ENCODE results near the gene GGT6.
A peak's percentile ranks its signal among the peaks of the same experiment; 100 is the strongest.

The GGT6 gene

GRCh38 chr17:4557626-4558346 is 2.6 kb downstream of the GGT6 start:
- no peak overlapping the region for H3K4me3 ChIP-seq
- no peak for TF ChIP-seq CTCF (IDR thresholded peaks at IDR 0.05)
- H3K27ac ChIP-seq = no peak overlapping the region
- DNase-seq (ENCODE audit: low spot score) = no peak

GRCh38 chr17:4556996-4557395 is 3.4 kb downstream of the GGT6 start:
- no peak for TF ChIP-seq CTCF (IDR thresholded peaks at IDR 0.05)
- Histone ChIP-seq H3K4me3 (no peak overlapping the region), H3K27ac (no peak overlapping the region)
- no peak for DNase-seq (ENCODE audit: low spot score)

GRCh38 chr17:4555873-4556759 is 4.3 kb downstream of the GGT6 start:
- peak overlapping the region; percentile 86 for H3K4me3 ChIP-seq

GRCh38 chr17:4554997-4555799 is 5.2 kb downstream of the GGT6 start, which contains the start of gene MYBBP1A:
TSS of gene MYBBP1A (minus strand) at chr17:4555384. CDS start at chr17:4555324, 60 bp downstream.
- Histone ChIP-seq H3K4me3 (peak within 1 kb of the TSS; percentile 86), H3K27ac (peak within 1 kb of the TSS; percentile 76 to 77)
- no peak for TF ChIP-seq CTCF (IDR thresholded peaks at IDR 0.05)
- DNase-seq (ENCODE audit: low spot score) = peak; percentile 95

More at GRCh38 chr17:4555873-4556759, 4.3 kb downstream of the GGT6 start:
- no peak for DNase-seq (ENCODE audit: low spot score)
- no peak for TF ChIP-seq CTCF (IDR thresholded peaks at IDR 0.05)
- peak overlapping the region in 1 of 2 donors; percentile 76 for H3K27ac ChIP-seq

- Histone ChIP-seq H3K4me3 (peak overlapping the region; percentile 86), H3K27ac (peak overlapping the region in 1 of 2 donors; percentile 76)
- TF ChIP-seq CTCF (IDR thresholded peaks at IDR 0.05) = no peak
- DNase-seq (ENCODE audit: low spot score) = no peak
Measured at GRCh38 chr17:4554441-4554996, 5.9 kb downstream of the GGT6 start.

GRCh38 chr17:4553669-4554068 is 6.7 kb downstream of the GGT6 start:
- peak overlapping the region; percentile 86 for H3K4me3 ChIP-seq

More at GRCh38 chr17:4553669-4554068, 6.7 kb downstream of the GGT6 start:
- DNase-seq (ENCODE audit: low spot score) = no peak
- no peak for TF ChIP-seq CTCF (IDR thresholded peaks at IDR 0.05)
- H3K27ac ChIP-seq = no peak overlapping the region
